Measurements from ENCODE around the gene ZEB2.
A peak's percentile ranks its signal among the peaks of the same experiment; 100 is the strongest.

ZEB2 gene

GRCh38 chr2:144389151-144389929 lies 130.6 kb downstream of the ZEB2 start:
- Histone ChIP-seq H3K36me3 (ENCODE audit: insufficient read depth) (no peaks in the 10 kb centered on the region), H3K4me3 (IDR thresholded peaks at IDR 0.05; ENCODE audit: insufficient read depth, low read depth, low read length) (no peak overlapping the region)

GRCh38 chr2:144385381-144385780 lies 134.5 kb downstream of the ZEB2 start:
- Histone ChIP-seq H3K4me1 (ENCODE audit: low read depth, poor library complexity, severe bottlenecking) (peaks cover 24% of the 10 kb centered on the region), H3K36me3 (ENCODE audit: insufficient read depth) (no peaks in the 10 kb centered on the region), H3K79me2 (ENCODE audit: insufficient read depth, low read depth) (no peaks in the 10 kb centered on the region), H3K9ac (no peak overlapping the region), H4K20me1 (ENCODE audit: insufficient read depth) (no peaks in the 10 kb centered on the region), H3K4me3 (IDR thresholded peaks at IDR 0.05; ENCODE audit: insufficient read depth, low read depth, low read length) (no peak overlapping the region), H3K4me2 (no peak overlapping the region), H3K27ac (no peak overlapping the region), H2AFZ (ENCODE audit: low read depth) (no peak overlapping the region), H3K27me3 (ENCODE audit: insufficient read depth, low read depth) (no peaks in the 10 kb centered on the region)
- TF ChIP-seq, protein P1, sequence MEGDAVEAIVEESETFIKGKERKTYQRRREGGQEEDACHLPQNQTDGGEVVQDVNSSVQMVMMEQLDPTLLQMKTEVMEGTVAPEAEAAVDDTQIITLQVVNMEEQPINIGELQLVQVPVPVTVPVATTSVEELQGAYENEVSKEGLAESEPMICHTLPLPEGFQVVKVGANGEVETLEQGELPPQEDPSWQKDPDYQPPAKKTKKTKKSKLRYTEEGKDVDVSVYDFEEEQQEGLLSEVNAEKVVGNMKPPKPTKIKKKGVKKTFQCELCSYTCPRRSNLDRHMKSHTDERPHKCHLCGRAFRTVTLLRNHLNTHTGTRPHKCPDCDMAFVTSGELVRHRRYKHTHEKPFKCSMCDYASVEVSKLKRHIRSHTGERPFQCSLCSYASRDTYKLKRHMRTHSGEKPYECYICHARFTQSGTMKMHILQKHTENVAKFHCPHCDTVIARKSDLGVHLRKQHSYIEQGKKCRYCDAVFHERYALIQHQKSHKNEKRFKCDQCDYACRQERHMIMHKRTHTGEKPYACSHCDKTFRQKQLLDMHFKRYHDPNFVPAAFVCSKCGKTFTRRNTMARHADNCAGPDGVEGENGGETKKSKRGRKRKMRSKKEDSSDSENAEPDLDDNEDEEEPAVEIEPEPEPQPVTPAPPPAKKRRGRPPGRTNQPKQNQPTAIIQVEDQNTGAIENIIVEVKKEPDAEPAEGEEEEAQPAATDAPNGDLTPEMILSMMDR (conservative IDR thresholded peaks at IDR 0.05; ENCODE audit: low read depth, low read length), result no peak

More at GRCh38 chr2:144389151-144389929, 130.6 kb downstream of the ZEB2 start:
- H3K4me1 ChIP-seq (ENCODE audit: low read depth, poor library complexity, severe bottlenecking), result no peaks in the 10 kb centered on the region
- H3K79me2 ChIP-seq (ENCODE audit: insufficient read depth, low read depth), result no peaks in the 10 kb centered on the region
- no peak overlapping the region for H3K27ac ChIP-seq
- H3K9ac ChIP-seq, result no peak overlapping the region
- H3K27me3 ChIP-seq (ENCODE audit: insufficient read depth, low read depth), result no peaks in the 10 kb centered on the region
- TF ChIP-seq, protein P1 (conservative IDR thresholded peaks at IDR 0.05; ENCODE audit: low read depth, low read length), result no peak
- no peak overlapping the region for H3K4me2 ChIP-seq
- no peaks in the 10 kb centered on the region for H4K20me1 ChIP-seq (ENCODE audit: insufficient read depth)
- H2AFZ ChIP-seq (ENCODE audit: low read depth), result no peak overlapping the region

- no peak overlapping the region for H3K4me3 ChIP-seq (IDR thresholded peaks at IDR 0.05; ENCODE audit: insufficient read depth, low read depth, low read length)
- TF ChIP-seq, protein P1 (conservative IDR thresholded peaks at IDR 0.05; ENCODE audit: low read depth, low read length), result no peak
- no peaks in the 10 kb centered on the region for H3K79me2 ChIP-seq (ENCODE audit: insufficient read depth, low read depth)
- H3K27me3 ChIP-seq (ENCODE audit: insufficient read depth, low read depth), result no peaks in the 10 kb centered on the region
- no peaks in the 10 kb centered on the region for H4K20me1 ChIP-seq (ENCODE audit: insufficient read depth)
- no peak overlapping the region for H3K27ac ChIP-seq
- H3K4me1 ChIP-seq (ENCODE audit: low read depth, poor library complexity, severe bottlenecking), result peaks cover 24% of the 10 kb centered on the region
- no peak overlapping the region for H2AFZ ChIP-seq (ENCODE audit: low read depth)
- H3K4me2 ChIP-seq, result no peak overlapping the region
- no peaks in the 10 kb centered on the region for H3K36me3 ChIP-seq (ENCODE audit: insufficient read depth)
- no peak overlapping the region for H3K9ac ChIP-seq
Observed at GRCh38 chr2:144383571-144384100, 136.3 kb downstream of the ZEB2 start.

- Histone ChIP-seq H3K4me3 (IDR thresholded peaks at IDR 0.05; ENCODE audit: insufficient read depth, low read depth, low read length) (no peak overlapping the region), H4K20me1 (ENCODE audit: insufficient read depth) (no peaks in the 10 kb centered on the region), H3K27ac (0 out of 2 replicates have a peak overlapping the region, but pooled peaks have one; percentile 7), H3K79me2 (ENCODE audit: insufficient read depth, low read depth) (no peaks in the 10 kb centered on the region), H3K4me1 (ENCODE audit: low read depth, poor library complexity, severe bottlenecking) (peaks cover 24% of the 10 kb centered on the region), H2AFZ (ENCODE audit: low read depth) (no peak overlapping the region), H3K27me3 (ENCODE audit: insufficient read depth, low read depth) (no peaks in the 10 kb centered on the region), H3K4me2 (no peak overlapping the region), H3K9ac (no peak overlapping the region), H3K36me3 (ENCODE audit: insufficient read depth) (no peaks in the 10 kb centered on the region)
- TF ChIP-seq, protein P1 (conservative IDR thresholded peaks at IDR 0.05; ENCODE audit: low read depth, low read length), result no peak
Observed at GRCh38 chr2:144382849-144383248, 137.1 kb downstream of the ZEB2 start.

Data from KMS-11 (cell line).